Caco-2 (cell line): ENCODE results near the gene COLEC11. TPM values are rescaled to one million over a fixed set of nuclear protein-coding genes. Genes with fewer than 3 reads are reported as not detected.

Source experiments
- BruUV-seq: library from RNA; stranded (reverse); fragments of 400-500 nt; replicated peaks from 2 replicates; lab custom pipeline; 2021; lab: Mats Ljungman, UMichigan
- CTCF ChIA-PET: fragments of 300-600 bp; sonication (Branson Sonifier 250); formaldehyde crosslinking; loops from one replicate; lab custom pipeline; 2022; ENCODE audit warnings: antibody characterized with exemption; lab: Charles Lee
- POLR2A ChIA-PET: fragments of 300-600 bp; sonication (Branson Sonifier 250); formaldehyde crosslinking; loops from one replicate; lab custom pipeline; 2022; ENCODE audit warnings: antibody characterized with exemption; lab: Charles Lee
- DNase-seq, 2 experiments: peaks; one replicate each; pipeline versions ENCODE4 v3.0.0 to v3.0.0-alpha.2; 2020 to 2022
- H3K27me3 ChIP-seq: replicated peaks from 2 replicates; pipeline ENCODE4 v1.6.0; 2011; ENCODE audit warnings: low read length; ENCODE audit not compliant: control insufficient read depth, insufficient read depth
- H3K36me3 ChIP-seq: 2 replicates; pipeline ENCODE4 v1.5.1; 2011; ENCODE audit warnings: low read length; ENCODE audit not compliant: control insufficient read depth, insufficient read depth
- H3K4me1 ChIP-seq: fragments of 250-450 bp; sonication (Bioruptor Pico); 2 replicates; pipeline ENCODE4 v1.5.1; 2020; ENCODE audit warnings: mild to moderate bottlenecking
- H3K4me3 ChIP-seq: 2 replicates; pipeline ENCODE4 v1.5.1; 2011; ENCODE audit warnings: low read depth, mild to moderate bottlenecking, control low read depth, low read length
- H3K9me3 ChIP-seq: fragments of 250-450 bp; sonication (Bioruptor Pico); 2 replicates; pipeline ENCODE4 v1.5.1; 2020; ENCODE audit warnings: mild to moderate bottlenecking, moderate library complexity
- H3K27ac Mint-ChIP-seq: one replicate; pipeline ENCODE4 v1.8.0; 2022; ENCODE audit warnings: mixed read lengths; ENCODE audit not compliant: unreplicated experiment
- H3K27me3 Mint-ChIP-seq: one replicate; pipeline ENCODE4 v1.8.0; 2022; ENCODE audit warnings: mixed read lengths; ENCODE audit not compliant: insufficient read depth, unreplicated experiment
- H3K36me3 Mint-ChIP-seq: one replicate; pipeline ENCODE4 v1.8.0; 2022; ENCODE audit warnings: mild to moderate bottlenecking, mixed read lengths; ENCODE audit not compliant: insufficient read depth, unreplicated experiment
- H3K4me1 Mint-ChIP-seq: one replicate; pipeline ENCODE4 v1.8.0; 2022; ENCODE audit warnings: low read depth, mixed read lengths; ENCODE audit not compliant: unreplicated experiment
- H3K4me3 Mint-ChIP-seq: one replicate; pipeline ENCODE4 v1.8.0; 2022; ENCODE audit warnings: mild to moderate bottlenecking, moderate library complexity, mixed read lengths; ENCODE audit not compliant: unreplicated experiment
- H3K9me3 Mint-ChIP-seq: one replicate; pipeline ENCODE4 v1.8.0; 2022; ENCODE audit warnings: mixed read lengths; ENCODE audit not compliant: unreplicated experiment
- CTCF ChIP-seq, 2 experiments: fragments of 200-600 bp in 1 of 2; IDR thresholded peaks; 1 replicate in 1 of 2; 2 replicates in 1 of 2; pipeline versions ENCODE4 v1.5.1 to v1.8.0; 2011 to 2022; ENCODE audit warnings: antibody characterized with exemption in 1 of 2, control low read depth in 1 of 2, inconsistent platforms in 1 of 2, low read depth in 1 of 2, low read length in 1 of 2, mild to moderate bottlenecking in 1 of 2, moderate library complexity in 1 of 2; ENCODE audit not compliant: insufficient read depth in 1 of 2, severe bottlenecking in 1 of 2, unreplicated experiment in 1 of 2
- intact Hi-C: fragments of 100-400 bp; cut with micrococcal nuclease; formaldehyde crosslinking; loops from one replicate; pipeline ENCODE4 v1.10.0; 2022; ENCODE audit not compliant: unreplicated experiment
- total RNA-seq: library from RNA; stranded (reverse); gene quantifications from 2 replicates; pipeline ENCODE4 v1.2.3, GENCODE V29; 2022

Gene COLEC11
- total RNA-seq, 1 experiment from 2014 or later: not detected

- H3K4me3 Mint-ChIP-seq: no peak overlapping the region
- Histone ChIP-seq H3K27me3 (no peaks in the 10 kb centered on the region), H3K36me3 (no peaks in the 10 kb centered on the region), H3K4me1 (peaks cover 21% of the 10 kb centered on the region), H3K4me3 (no peak overlapping the region), H3K9me3 (no peaks in the 10 kb centered on the region)
- POLR2A ChIA-PET: no interaction called here
- no peak for DNase-seq
- no TSS peak for BruUV-seq
- intact Hi-C loops: loop anchor here (1.0 kb wide), 3 partner anchors 25 to 110 kb away; partner anchors contain the start of gene RNASEH1
- no peak for TF ChIP-seq CTCF (IDR thresholded peaks at IDR 0.05; ENCODE audit: insufficient read depth in 1 of 2, low read depth in 1 of 2, low read length in 1 of 2, severe bottlenecking in 1 of 2, unreplicated experiment in 1 of 2)
- no peaks in the 10 kb centered on the region for H3K27me3 Mint-ChIP-seq
- no peaks in the 10 kb centered on the region for H3K9me3 Mint-ChIP-seq
- peaks cover 21% of the 10 kb centered on the region for H3K4me1 Mint-ChIP-seq
- CTCF ChIA-PET: no interaction called here
- peaks cover 5% of the 10 kb centered on the region for H3K36me3 Mint-ChIP-seq
- peak overlapping the region; percentile 62 for H3K27ac Mint-ChIP-seq
Measured at GRCh38 chr2:3646446-3646845, 51.5 kb downstream of the COLEC11 start.

DNA sequence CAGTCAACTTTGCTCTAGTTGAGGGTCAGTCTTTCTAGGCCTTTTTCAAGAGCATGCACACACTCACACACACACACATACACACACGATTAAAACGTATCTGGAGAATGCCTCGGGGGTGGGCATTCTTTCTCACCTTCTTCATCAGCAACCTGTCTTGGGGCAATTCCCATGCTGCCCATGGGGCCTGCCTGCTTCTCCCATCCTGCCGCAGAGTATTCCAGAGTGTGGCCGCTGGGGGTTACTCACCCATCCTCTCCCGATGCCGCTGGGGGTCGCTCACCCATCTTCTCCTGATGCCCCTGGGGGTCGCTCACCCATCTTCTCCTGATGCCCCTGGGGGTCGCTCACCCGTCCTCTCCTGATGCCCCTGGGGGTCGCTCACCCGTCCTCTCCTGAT is 52.3 kb downstream of the COLEC11 start:
- intact Hi-C loops: no loop called here
- Mint-ChIP-seq H3K27ac (no peak overlapping the region), H3K9me3 (no peaks in the 10 kb centered on the region), H3K4me1 (peaks cover 21% of the 10 kb centered on the region), H3K4me3 (no peak overlapping the region), H3K27me3 (no peaks in the 10 kb centered on the region), H3K36me3 (peaks cover 5% of the 10 kb centered on the region)
- H3K9me3 ChIP-seq: no peaks in the 10 kb centered on the region
- no peak overlapping the region for H3K4me3 ChIP-seq
- POLR2A ChIA-PET: no interaction called here
- CTCF ChIA-PET: no interaction called here
- H3K27me3 ChIP-seq: no peaks in the 10 kb centered on the region
- no TSS peak for BruUV-seq
- H3K4me1 ChIP-seq: peaks cover 24% of the 10 kb centered on the region
- TF ChIP-seq CTCF (IDR thresholded peaks at IDR 0.05; ENCODE audit: insufficient read depth in 1 of 2, low read depth in 1 of 2, low read length in 1 of 2, severe bottlenecking in 1 of 2, unreplicated experiment in 1 of 2): no peak
- no peak for DNase-seq
- H3K36me3 ChIP-seq: no peaks in the 10 kb centered on the region

- ChIA-PET POLR2A (no interaction called here), CTCF (no interaction called here)
- Histone ChIP-seq H3K27me3 (no peaks in the 10 kb centered on the region), H3K4me3 (no peak overlapping the region), H3K36me3 (no peaks in the 10 kb centered on the region), H3K4me1 (peaks cover 25% of the 10 kb centered on the region), H3K9me3 (no peaks in the 10 kb centered on the region)
- intact Hi-C loops: no loop called here
- no peak for DNase-seq
- Mint-ChIP-seq H3K9me3 (no peaks in the 10 kb centered on the region), H3K27ac (no peak overlapping the region), H3K36me3 (no peaks in the 10 kb centered on the region), H3K4me1 (peaks cover 21% of the 10 kb centered on the region), H3K4me3 (no peak overlapping the region), H3K27me3 (no peaks in the 10 kb centered on the region)
- BruUV-seq: no TSS peak
- no peak for TF ChIP-seq CTCF (IDR thresholded peaks at IDR 0.05; ENCODE audit: insufficient read depth in 1 of 2, low read depth in 1 of 2, low read length in 1 of 2, severe bottlenecking in 1 of 2, unreplicated experiment in 1 of 2)
Measured at GRCh38 chr2:3647831-3648651, 53.1 kb downstream of the COLEC11 start.
